Measurements from ENCODE around the gene PPP1R10. TPM values are rescaled to one million over a fixed set of nuclear protein-coding genes. Genes with fewer than 3 reads are reported as not detected.
"Not testable (repeated sequence)": the region's sequence is repeated elsewhere in the genome, so short reads cannot be mapped to it uniquely, and the experiment has no call there.

Gene PPP1R10
- total and polyA plus RNA-seq, 2 of the 13 experiments (the other 11 are each of a cell fraction or from before 2014, with no cell fraction given) = 26.3 to 38.4 TPM

DNA sequence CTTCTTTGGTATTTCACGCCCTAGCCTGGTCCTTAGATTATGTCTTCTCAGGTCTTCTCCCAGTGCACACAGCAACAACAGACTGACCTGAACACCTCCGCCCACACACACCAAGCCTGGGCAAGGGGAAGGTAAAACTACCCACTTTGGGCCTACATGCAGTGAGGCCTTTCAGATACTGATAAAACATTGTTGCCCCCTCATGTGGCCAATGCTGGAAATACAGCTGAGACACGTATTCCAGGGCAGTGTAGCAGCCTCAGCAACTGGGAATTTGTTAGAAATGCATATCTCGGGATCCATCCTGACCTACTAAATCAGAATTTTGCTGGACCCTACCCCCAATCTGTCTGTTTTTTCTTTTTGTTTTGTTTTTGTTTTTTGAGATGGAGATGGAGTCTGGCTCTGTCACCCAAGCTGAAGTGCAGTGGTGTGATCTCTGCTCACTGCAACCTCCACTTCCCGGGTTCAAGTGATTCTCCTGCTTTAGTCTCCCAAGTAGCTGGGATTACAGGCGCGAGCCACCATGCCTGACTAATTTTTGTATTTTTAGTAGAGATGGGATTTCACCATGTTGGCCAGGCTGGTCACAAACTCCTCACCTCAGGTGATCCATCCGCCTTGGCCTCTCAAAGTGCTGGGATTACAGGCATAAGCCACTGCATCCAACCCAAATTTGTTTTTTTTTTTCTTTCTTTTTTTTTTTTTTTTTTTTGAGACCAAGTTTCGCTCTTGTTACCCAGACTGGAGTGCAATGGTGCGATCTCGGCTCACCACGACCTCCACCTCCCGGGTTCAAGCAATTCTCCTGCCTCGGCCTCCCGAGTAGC is 19.5 kb downstream of the PPP1R10 start (continued):
- TF ChIP-seq, protein P1, sequence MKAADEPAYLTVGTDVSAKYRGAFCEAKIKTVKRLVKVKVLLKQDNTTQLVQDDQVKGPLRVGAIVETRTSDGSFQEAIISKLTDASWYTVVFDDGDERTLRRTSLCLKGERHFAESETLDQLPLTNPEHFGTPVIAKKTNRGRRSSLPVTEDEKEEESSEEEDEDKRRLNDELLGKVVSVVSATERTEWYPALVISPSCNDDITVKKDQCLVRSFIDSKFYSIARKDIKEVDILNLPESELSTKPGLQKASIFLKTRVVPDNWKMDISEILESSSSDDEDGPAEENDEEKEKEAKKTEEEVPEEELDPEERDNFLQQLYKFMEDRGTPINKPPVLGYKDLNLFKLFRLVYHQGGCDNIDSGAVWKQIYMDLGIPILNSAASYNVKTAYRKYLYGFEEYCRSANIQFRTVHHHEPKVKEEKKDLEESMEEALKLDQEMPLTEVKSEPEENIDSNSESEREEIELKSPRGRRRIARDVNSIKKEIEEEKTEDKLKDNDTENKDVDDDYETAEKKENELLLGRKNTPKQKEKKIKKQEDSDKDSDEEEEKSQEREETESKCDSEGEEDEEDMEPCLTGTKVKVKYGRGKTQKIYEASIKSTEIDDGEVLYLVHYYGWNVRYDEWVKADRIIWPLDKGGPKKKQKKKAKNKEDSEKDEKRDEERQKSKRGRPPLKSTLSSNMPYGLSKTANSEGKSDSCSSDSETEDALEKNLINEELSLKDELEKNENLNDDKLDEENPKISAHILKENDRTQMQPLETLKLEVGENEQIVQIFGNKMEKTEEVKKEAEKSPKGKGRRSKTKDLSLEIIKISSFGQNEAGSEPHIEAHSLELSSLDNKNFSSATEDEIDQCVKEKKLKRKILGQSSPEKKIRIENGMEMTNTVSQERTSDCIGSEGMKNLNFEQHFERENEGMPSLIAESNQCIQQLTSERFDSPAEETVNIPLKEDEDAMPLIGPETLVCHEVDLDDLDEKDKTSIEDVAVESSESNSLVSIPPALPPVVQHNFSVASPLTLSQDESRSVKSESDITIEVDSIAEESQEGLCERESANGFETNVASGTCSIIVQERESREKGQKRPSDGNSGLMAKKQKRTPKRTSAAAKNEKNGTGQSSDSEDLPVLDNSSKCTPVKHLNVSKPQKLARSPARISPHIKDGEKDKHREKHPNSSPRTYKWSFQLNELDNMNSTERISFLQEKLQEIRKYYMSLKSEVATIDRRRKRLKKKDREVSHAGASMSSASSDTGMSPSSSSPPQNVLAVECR (CRISPR knock-in tag; IDR thresholded peaks at IDR 0.05; ENCODE audit: borderline replicate concordance) = peak; percentile 13; the same call in 1 of the 2 replicates
- TF ChIP-seq KDM2A (CRISPR knock-in tag; IDR thresholded peaks at IDR 0.05; ENCODE audit: borderline replicate concordance, low read depth) = 0 out of 2 replicates have a peak, but pooled peaks have one; percentile 49
- 0 out of 2 replicates have a peak, but pooled peaks have one; percentile 21 for TF ChIP-seq KDM4B (CRISPR knock-in tag; IDR thresholded peaks at IDR 0.05)
- peak; percentile 57 for TF ChIP-seq RBM22 (optimal IDR thresholded peaks at IDR 0.05; ENCODE audit: low read length)
- TF ChIP-seq, protein P2, sequence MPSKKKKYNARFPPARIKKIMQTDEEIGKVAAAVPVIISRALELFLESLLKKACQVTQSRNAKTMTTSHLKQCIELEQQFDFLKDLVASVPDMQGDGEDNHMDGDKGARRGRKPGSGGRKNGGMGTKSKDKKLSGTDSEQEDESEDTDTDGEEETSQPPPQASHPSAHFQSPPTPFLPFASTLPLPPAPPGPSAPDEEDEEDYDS (CRISPR knock-in tag; IDR thresholded peaks at IDR 0.05) = 0 out of 2 replicates have a peak, but pooled peaks have one; percentile 29
- peak; percentile 47 to 60; a peak in 2 of 4 replicates for TF ChIP-seq POLR2A (IDR thresholded peaks at IDR 0.05; ENCODE audit: insufficient read depth in 1 of 2, low read depth in 2 of 2, low read length in 2 of 2)
- TF ChIP-seq, protein P3, sequence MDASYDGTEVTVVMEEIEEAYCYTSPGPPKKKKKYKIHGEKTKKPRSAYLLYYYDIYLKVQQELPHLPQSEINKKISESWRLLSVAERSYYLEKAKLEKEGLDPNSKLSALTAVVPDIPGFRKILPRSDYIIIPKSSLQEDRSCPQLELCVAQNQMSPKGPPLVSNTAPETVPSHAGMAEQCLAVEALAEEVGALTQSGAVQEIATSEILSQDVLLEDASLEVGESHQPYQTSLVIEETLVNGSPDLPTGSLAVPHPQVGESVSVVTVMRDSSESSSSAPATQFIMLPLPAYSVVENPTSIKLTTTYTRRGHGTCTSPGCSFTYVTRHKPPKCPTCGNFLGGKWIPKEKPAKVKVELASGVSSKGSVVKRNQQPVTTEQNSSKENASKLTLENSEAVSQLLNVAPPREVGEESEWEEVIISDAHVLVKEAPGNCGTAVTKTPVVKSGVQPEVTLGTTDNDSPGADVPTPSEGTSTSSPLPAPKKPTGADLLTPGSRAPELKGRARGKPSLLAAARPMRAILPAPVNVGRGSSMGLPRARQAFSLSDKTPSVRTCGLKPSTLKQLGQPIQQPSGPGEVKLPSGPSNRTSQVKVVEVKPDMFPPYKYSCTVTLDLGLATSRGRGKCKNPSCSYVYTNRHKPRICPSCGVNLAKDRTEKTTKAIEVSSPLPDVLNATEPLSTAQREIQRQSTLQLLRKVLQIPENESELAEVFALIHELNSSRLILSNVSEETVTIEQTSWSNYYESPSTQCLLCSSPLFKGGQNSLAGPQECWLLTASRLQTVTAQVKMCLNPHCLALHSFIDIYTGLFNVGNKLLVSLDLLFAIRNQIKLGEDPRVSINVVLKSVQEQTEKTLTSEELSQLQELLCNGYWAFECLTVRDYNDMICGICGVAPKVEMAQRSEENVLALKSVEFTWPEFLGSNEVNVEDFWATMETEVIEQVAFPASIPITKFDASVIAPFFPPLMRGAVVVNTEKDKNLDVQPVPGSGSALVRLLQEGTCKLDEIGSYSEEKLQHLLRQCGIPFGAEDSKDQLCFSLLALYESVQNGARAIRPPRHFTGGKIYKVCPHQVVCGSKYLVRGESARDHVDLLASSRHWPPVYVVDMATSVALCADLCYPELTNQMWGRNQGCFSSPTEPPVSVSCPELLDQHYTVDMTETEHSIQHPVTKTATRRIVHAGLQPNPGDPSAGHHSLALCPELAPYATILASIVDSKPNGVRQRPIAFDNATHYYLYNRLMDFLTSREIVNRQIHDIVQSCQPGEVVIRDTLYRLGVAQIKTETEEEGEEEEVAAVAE (CRISPR knock-in tag; IDR thresholded peaks at IDR 0.05; ENCODE audit: borderline replicate concordance) = peak; percentile 39; the same call in 1 of the 2 replicates
- TF ChIP-seq SMC3 (IDR thresholded peaks at IDR 0.05; ENCODE audit: low read length) = peak; percentile 79
- TF ChIP-seq XRCC5 (optimal IDR thresholded peaks at IDR 0.05; ENCODE audit: low read length) = peak; percentile 78
- TF ChIP-seq, protein P4, sequence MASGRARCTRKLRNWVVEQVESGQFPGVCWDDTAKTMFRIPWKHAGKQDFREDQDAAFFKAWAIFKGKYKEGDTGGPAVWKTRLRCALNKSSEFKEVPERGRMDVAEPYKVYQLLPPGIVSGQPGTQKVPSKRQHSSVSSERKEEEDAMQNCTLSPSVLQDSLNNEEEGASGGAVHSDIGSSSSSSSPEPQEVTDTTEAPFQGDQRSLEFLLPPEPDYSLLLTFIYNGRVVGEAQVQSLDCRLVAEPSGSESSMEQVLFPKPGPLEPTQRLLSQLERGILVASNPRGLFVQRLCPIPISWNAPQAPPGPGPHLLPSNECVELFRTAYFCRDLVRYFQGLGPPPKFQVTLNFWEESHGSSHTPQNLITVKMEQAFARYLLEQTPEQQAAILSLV (CRISPR knock-in tag; IDR thresholded peaks at IDR 0.05; ENCODE audit: borderline replicate concordance) = peak; percentile 46; the same call in 1 of the 2 replicates
- TF ChIP-seq, protein P5, sequence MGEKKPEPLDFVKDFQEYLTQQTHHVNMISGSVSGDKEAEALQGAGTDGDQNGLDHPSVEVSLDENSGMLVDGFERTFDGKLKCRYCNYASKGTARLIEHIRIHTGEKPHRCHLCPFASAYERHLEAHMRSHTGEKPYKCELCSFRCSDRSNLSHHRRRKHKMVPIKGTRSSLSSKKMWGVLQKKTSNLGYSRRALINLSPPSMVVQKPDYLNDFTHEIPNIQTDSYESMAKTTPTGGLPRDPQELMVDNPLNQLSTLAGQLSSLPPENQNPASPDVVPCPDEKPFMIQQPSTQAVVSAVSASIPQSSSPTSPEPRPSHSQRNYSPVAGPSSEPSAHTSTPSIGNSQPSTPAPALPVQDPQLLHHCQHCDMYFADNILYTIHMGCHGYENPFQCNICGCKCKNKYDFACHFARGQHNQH (CRISPR knock-in tag; IDR thresholded peaks at IDR 0.05) = peak; percentile 61; the same call in 1 of the 2 replicates
- not testable (repeated sequence) for TF ChIP-seq NR2F6 (IDR thresholded peaks at IDR 0.05)
- 0 out of 2 replicates have a peak, but pooled peaks have one; percentile 17 for TF ChIP-seq NR2F6 (CRISPR knock-in tag; IDR thresholded peaks at IDR 0.05)
- TF ChIP-seq, protein P6, sequence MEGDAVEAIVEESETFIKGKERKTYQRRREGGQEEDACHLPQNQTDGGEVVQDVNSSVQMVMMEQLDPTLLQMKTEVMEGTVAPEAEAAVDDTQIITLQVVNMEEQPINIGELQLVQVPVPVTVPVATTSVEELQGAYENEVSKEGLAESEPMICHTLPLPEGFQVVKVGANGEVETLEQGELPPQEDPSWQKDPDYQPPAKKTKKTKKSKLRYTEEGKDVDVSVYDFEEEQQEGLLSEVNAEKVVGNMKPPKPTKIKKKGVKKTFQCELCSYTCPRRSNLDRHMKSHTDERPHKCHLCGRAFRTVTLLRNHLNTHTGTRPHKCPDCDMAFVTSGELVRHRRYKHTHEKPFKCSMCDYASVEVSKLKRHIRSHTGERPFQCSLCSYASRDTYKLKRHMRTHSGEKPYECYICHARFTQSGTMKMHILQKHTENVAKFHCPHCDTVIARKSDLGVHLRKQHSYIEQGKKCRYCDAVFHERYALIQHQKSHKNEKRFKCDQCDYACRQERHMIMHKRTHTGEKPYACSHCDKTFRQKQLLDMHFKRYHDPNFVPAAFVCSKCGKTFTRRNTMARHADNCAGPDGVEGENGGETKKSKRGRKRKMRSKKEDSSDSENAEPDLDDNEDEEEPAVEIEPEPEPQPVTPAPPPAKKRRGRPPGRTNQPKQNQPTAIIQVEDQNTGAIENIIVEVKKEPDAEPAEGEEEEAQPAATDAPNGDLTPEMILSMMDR (CRISPR knock-in tag; IDR thresholded peaks at IDR 0.05) = peak; percentile 92
